GM23338 (cell line): ENCODE results near the gene ATRIP.

ENCODE experiments used
- CREB1 ChIP-seq: fragments of 250-450 bp; sonication (Bioruptor Pico); IDR thresholded peaks from 2 replicates; pipeline ENCODE4 v1.5.0; 2020; ENCODE audit warnings: low read depth, mild to moderate bottlenecking, moderate library complexity
- CTCF ChIP-seq, 2 experiments: fragments of 200-600 bp in 1 of 2; sonication (generic) in 1 of 2; conservative IDR thresholded peaks; 2 replicates each; pipeline versions ENCODE4 v1.5.1 to v1.6.1; 2016 to 2017; ENCODE audit warnings: antibody characterized with exemption in 2 of 2, low read depth in 2 of 2, mild to moderate bottlenecking in 2 of 2, moderate library complexity in 1 of 2
- EZH2 ChIP-seq: fragments of 200-600 bp; sonication (generic); IDR thresholded peaks from one replicate; pipeline ENCODE4 v1.8.0; 2017; ENCODE audit warnings: antibody characterized with exemption, mild to moderate bottlenecking, low read depth; ENCODE audit not compliant: unreplicated experiment

GRCh38 chr3:48409291-48410201 is 37.0 kb upstream of the ATRIP start:
- TF ChIP-seq CREB1 (CRISPR knock-in tag): no peak
- TF ChIP-seq CTCF (conservative IDR thresholded peaks at IDR 0.05; ENCODE audit: low read depth in 2 of 2): no peak
- no peak for TF ChIP-seq EZH2
